Measurements from ENCODE around the gene LYZL4.

Gene LYZL4

DNA sequence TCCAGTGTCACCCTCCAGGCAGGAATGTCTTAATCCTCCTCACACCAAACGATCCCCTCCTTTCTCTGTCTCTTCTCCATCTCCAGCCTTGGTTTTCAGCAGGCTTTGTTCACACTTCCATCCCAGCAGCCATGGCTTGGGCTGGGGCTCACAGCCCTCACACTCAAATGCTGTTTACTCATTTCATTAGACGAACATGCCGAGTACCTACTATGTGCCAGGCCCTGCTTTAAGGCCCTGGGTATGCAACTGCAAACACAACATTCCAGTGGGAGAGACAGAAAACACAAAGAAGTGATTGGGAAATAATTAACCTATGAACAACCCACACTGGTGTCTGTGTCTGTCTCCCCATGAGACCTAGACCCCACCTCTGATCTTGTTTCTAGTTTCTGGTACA, 43.9 kb downstream of the LYZL4 start:
- Histone ChIP-seq H3K9ac (ENCODE audit: low read length) (no peak overlapping the region), H3K4me3 (ENCODE audit: low read depth in 1 of 2, low read length in 2 of 2) (no peak overlapping the region), H3K9me3 (ENCODE audit: low read length) (no peaks in the 10 kb centered on the region), H3K36me3 (ENCODE audit: insufficient read depth, low read length) (no peaks in the 10 kb centered on the region), H3K4me1 (ENCODE audit: insufficient read depth, low read length) (peaks cover 39% of the 10 kb centered on the region), H3K27me3 (ENCODE audit: control insufficient read depth in 1 of 2, insufficient read depth in 2 of 2, low read length in 2 of 2) (no peaks in the 10 kb centered on the region), H3K27ac (ENCODE audit: low read depth, low read length) (no peak overlapping the region)

DNA sequence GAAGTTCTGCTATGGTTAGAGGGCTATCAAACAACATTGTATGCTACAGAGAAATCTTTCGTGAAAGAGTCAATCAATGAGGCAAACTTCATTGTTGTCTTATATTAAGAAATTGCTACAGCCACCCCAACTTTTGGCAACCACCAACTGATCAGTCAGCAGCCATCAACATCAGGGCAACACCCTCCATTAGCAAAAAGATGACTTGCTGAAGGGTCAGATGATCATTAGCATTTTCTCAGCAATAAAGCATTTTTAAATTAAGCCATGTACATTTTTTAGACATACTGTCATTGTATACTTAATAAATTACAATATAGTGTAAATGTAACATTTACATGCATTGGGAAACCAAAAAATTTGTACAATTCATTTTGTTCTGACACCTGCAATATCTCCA, 53.1 kb downstream of the LYZL4 start:
- Histone ChIP-seq H3K27me3 (ENCODE audit: control insufficient read depth in 1 of 2, insufficient read depth in 2 of 2, low read length in 2 of 2) (no peaks in the 10 kb centered on the region), H3K36me3 (ENCODE audit: insufficient read depth, low read length) (no peaks in the 10 kb centered on the region), H3K9ac (ENCODE audit: low read length) (no peak overlapping the region), H3K27ac (ENCODE audit: low read depth, low read length) (no peak overlapping the region), H3K9me3 (ENCODE audit: low read length) (no peaks in the 10 kb centered on the region), H3K4me1 (ENCODE audit: insufficient read depth, low read length) (peaks cover 5% of the 10 kb centered on the region), H3K4me3 (ENCODE audit: low read depth in 1 of 2, low read length in 2 of 2) (no peak overlapping the region)

DNA sequence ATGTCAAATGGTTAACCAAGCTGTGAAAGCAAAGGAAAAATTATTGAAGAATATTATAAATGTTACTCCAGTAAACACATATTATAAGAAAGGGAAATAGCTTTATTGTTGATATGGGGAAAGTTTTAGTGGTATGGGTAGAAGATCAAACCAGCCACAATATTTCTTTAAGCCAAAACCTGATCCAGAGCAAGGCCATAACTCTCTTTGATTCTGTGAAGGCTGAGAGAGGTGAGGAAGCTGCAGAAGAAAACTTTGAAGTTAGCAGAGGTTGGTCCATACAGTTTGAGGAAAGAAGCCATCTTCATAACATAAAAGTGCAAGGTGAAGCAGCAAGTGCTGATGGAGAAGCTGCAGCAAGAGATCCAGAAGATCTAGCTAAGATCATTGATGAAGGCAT, 54.8 kb downstream of the LYZL4 start:
- Histone ChIP-seq H3K9ac (ENCODE audit: low read length) (no peak overlapping the region), H3K9me3 (ENCODE audit: low read length) (no peaks in the 10 kb centered on the region), H3K4me1 (ENCODE audit: insufficient read depth, low read length) (peaks cover 5% of the 10 kb centered on the region), H3K4me3 (ENCODE audit: low read depth in 1 of 2, low read length in 2 of 2) (no peak overlapping the region), H3K27me3 (ENCODE audit: control insufficient read depth in 1 of 2, insufficient read depth in 2 of 2, low read length in 2 of 2) (no peaks in the 10 kb centered on the region), H3K27ac (ENCODE audit: low read depth, low read length) (no peak overlapping the region), H3K36me3 (ENCODE audit: insufficient read depth, low read length) (no peaks in the 10 kb centered on the region)

DNA sequence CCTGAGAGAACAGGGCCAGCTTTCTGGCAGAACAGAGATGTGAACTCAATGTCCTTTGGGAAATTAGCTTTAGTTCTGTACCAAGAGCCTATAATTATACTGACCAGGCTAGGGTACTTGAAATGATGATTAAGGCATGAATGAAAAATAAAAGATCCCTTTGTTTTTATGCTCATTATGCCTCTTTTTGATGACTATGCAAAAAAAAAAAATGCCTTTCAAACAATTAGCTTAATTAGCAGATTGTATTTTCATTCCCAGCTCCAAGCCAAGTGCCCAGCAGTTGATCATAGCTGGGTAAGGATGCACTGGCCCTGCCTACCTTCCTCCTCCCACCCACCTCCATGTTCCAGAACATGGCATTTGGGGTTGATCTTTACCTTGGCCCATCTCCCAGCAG, 56.8 kb downstream of the LYZL4 start:
- H3K9ac ChIP-seq (ENCODE audit: low read length) = no peak overlapping the region
- no peaks in the 10 kb centered on the region for H3K27me3 ChIP-seq (ENCODE audit: control insufficient read depth in 1 of 2, insufficient read depth in 2 of 2, low read length in 2 of 2)
- H3K9me3 ChIP-seq (ENCODE audit: low read length) = no peaks in the 10 kb centered on the region
- no peaks in the 10 kb centered on the region for H3K36me3 ChIP-seq (ENCODE audit: insufficient read depth, low read length)
- no peak overlapping the region for H3K27ac ChIP-seq (ENCODE audit: low read depth, low read length)
- H3K4me3 ChIP-seq (ENCODE audit: low read depth in 1 of 2, low read length in 2 of 2) = no peak overlapping the region
- H3K4me1 ChIP-seq (ENCODE audit: insufficient read depth, low read length) = peaks cover 5% of the 10 kb centered on the region

DNA sequence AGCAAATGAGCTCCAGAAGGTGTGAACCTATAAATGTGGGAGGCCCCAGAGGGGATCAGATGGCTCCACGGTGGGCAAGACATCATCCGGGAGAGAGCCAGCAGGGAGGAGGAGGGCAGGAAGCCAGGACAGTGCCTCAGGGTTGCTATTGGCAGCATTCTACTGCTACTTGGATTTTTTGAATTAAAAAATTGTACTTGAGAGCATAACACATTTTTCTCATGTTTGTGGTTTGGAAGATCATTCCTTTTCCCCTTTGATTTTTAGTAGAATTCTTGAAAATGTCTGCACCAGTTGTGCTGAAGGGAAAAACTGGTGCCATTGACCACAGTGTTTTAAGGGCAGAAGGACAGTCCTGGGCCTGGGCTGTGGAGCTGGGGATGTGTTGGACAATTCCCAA, 59.2 kb downstream of the LYZL4 start:
- no peak overlapping the region for H3K27ac ChIP-seq (ENCODE audit: low read depth, low read length)
- no peaks in the 10 kb centered on the region for H3K36me3 ChIP-seq (ENCODE audit: insufficient read depth, low read length)
- H3K4me1 ChIP-seq (ENCODE audit: insufficient read depth, low read length) = peaks cover 5% of the 10 kb centered on the region
- H3K4me3 ChIP-seq (ENCODE audit: low read depth in 1 of 2, low read length in 2 of 2) = no peak overlapping the region
- no peaks in the 10 kb centered on the region for H3K9me3 ChIP-seq (ENCODE audit: low read length)
- no peaks in the 10 kb centered on the region for H3K27me3 ChIP-seq (ENCODE audit: control insufficient read depth in 1 of 2, insufficient read depth in 2 of 2, low read length in 2 of 2)
- H3K9ac ChIP-seq (ENCODE audit: low read length) = no peak overlapping the region

DNA sequence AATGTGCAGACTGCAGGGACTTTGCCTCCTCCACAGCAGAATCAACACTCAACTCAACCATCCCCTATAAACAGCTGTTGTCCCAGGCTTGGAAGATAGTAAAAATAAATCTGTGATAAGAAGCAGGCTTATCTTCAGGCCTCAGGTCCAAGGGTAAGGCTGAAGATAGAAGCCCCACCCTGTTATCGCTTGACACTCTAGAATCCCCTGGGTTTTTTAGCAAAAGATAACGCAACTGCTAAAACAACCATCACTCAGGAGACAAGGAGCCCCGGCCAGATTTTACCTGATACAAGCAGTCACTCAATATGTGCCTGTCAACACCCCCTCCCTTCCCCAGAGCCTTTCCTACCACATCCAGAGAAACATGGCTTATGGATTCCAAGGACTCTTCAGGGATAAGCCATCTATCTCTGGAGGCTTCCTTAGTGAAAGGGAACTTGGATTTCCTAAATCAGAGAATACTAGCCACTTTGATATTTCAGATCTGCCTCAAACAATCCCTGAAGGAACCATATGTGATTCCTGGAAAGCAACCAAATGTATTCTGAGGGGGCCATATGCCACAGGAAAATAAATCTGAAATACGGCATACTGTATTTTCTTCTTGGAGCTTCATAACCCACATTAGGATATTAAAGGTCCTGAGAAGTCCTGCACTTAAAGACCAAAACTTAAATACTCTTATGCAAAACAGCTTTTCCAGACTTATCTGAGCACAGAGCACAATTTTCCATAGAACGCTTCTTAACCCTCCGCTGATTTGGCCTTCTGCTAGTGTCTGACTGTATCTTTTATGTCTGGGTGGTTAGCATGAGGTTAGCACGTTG, 60.4 kb downstream of the LYZL4 start:
- Histone ChIP-seq H3K27me3 (ENCODE audit: control insufficient read depth in 1 of 2, insufficient read depth in 2 of 2, low read length in 2 of 2) (no peaks in the 10 kb centered on the region), H3K4me1 (ENCODE audit: insufficient read depth, low read length) (peaks cover 5% of the 10 kb centered on the region), H3K9ac (ENCODE audit: low read length) (no peak overlapping the region), H3K36me3 (ENCODE audit: insufficient read depth, low read length) (no peaks in the 10 kb centered on the region), H3K9me3 (ENCODE audit: low read length) (no peaks in the 10 kb centered on the region), H3K4me3 (ENCODE audit: low read depth in 1 of 2, low read length in 2 of 2) (no peak overlapping the region), H3K27ac (ENCODE audit: low read depth, low read length) (no peak overlapping the region)

DNA sequence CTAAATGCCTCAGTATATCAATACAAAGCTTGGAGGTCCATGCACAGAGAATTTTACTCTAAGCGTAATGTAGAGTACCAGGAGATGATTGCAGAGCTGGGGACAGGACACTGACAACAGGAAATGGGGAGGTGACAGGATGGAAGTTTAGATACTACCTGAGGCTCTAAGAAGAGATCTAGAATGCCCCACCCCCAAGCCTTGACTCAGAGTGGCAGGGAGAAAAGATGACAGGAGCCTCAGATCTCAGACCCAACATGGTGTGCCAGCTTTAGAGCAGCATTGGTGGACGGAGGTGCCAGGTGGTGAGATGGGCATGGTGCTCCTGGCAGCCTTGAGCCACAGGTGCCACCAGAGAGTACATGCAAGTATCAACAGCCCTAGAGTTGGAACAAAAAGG, 62.5 kb downstream of the LYZL4 start:
- H3K36me3 ChIP-seq (ENCODE audit: insufficient read depth, low read length) = no peaks in the 10 kb centered on the region
- H3K4me3 ChIP-seq (ENCODE audit: low read depth in 1 of 2, low read length in 2 of 2) = no peak overlapping the region
- no peaks in the 10 kb centered on the region for H3K27me3 ChIP-seq (ENCODE audit: control insufficient read depth in 1 of 2, insufficient read depth in 2 of 2, low read length in 2 of 2)
- no peaks in the 10 kb centered on the region for H3K9me3 ChIP-seq (ENCODE audit: low read length)
- H3K27ac ChIP-seq (ENCODE audit: low read depth, low read length) = no peak overlapping the region
- H3K4me1 ChIP-seq (ENCODE audit: insufficient read depth, low read length) = no peaks in the 10 kb centered on the region
- H3K9ac ChIP-seq (ENCODE audit: low read length) = no peak overlapping the region

Measured in muscle layer of colon (tissue), 2 donors.